Activated CD4-positive, alpha-beta T cell treated with anti-CD3 and anti-CD28 coated beads for 24 hours (primary cell): ENCODE measurements around the gene DIDO1.
A peak's percentile ranks its signal among the peaks of the same experiment; 100 is the strongest.

ENCODE experiments used
- DNase-seq, 2 donors: peaks; one replicate each; pipeline ENCODE4 v3.0.0-alpha.2; 2020; ENCODE audit warnings: low read depth in 2 of 2

The DIDO1 gene

GRCh38 chr20:62880147-62880934 is 46.0 kb downstream of the DIDO1 start:
- no peak for DNase-seq

- no peak for DNase-seq
Observed at GRCh38 chr20:62879275-62880146, 46.8 kb downstream of the DIDO1 start.

- DNase-seq, result no peak
Observed at GRCh38 chr20:62878244-62879038, 47.9 kb downstream of the DIDO1 start.

GRCh38 chr20:62876902-62877816 is 49.1 kb downstream of the DIDO1 start:
- no peak for DNase-seq

DNA sequence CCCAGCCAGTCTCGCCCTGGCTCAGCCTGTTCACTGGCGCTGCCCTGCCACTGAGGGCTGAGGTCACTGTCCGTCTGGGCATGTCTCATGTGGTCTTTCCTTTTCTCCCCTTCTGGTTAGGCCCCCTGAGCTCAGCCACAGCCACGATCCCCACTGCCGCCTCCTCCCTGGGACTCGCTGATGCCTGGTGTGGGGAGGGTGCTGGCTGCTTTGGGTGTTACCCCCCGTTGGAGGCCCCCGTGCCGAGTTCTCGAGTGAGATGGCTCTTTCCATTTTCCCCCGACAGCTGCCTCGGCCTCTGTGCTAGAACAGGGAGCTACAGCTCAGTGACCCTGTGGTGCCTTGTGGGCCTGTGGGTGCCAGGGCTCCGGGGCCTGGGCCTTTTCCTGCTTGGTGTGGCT is 49.8 kb downstream of the DIDO1 start:
- no peak for DNase-seq

DNA sequence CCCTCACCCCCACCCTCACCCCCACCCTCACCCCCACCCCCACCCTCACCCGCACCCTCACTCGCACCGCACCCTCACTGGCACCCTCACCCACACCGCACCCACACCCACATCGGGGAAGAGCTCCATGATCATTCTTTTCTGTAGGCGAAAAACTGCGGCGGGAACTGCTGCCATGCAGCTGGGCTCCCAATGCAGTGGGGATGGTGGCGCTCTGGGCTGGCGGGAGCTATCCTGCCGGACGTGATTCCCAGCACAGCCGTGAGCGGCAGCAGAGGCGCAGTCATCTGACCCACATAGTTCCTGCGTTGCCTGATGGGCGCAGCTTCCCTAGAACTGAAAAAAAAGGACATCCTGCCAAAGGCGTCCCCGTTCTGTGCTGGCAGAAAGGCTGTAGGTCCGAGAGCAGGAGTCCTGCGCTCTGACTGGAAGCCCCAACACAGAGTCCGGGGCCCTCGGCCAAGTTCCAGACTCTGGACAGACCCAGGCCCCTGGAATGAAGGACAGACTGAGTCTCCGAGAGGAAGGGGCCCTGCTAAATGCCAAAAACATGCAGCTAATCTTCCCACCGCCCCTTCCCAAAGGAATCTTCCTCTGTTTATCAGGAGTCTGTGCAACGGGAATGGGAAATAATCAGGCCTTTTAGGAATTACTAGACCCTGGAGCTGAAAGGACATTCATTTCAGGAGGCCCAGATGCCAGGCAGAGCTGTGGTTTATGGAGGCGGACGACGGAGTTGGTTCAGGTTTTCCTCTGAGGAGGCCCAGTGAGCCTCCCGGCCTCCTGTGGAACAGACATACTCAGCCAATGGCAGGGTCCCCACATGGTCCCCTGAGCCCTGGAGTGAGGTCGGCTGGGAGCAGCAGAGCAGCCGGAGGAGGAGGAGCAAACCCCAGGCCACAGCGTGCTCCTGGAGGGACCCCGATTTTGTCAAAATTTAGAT is 50.6 kb downstream of the DIDO1 start:
- DNase-seq, result no peak

- DNase-seq, result no peak
Observed at GRCh38 chr20:62874964-62875344, 51.4 kb downstream of the DIDO1 start.

DNA sequence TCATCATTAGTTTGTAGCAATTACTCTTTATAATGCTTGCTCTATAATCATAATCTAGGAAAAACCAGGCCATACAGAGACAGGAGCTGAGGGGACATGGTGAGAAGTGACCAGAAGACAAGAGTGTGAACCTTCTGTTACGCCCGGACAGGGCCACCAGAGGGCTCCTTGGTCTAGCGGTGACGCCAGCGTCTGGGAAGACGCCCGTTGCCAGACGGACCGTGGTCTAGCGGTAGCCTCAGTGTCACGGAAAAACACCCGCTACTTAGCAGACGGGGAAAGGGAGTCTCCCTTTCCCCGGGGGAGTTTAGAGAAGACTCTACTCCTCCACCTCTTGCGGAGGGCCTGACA is 52.6 kb downstream of the DIDO1 start:
- DNase-seq, result peak in 1 of 2 donors; percentile 27

DNA sequence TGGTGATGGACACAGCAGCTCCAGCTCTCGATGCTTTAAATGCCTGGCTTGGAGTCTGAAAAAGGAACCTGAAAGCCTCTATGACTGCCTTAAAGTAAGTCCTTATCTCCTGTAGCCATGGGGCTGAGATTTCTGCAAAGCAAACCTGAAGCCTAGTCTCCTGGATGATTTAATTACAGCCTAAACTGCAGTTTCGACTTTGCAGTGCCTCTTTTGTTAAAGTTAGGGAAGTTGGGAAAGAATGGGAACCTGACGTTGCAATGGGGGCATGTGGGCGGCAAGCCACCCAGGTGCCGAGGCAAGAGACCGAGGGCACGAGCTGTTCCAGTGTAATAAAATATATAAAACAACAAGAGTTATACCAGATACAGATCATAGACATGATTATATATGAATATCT is 53.0 kb downstream of the DIDO1 start:
- no peak for DNase-seq

GRCh38 chr20:62872862-62873261 is 53.4 kb downstream of the DIDO1 start:
- no peak for DNase-seq

DNA sequence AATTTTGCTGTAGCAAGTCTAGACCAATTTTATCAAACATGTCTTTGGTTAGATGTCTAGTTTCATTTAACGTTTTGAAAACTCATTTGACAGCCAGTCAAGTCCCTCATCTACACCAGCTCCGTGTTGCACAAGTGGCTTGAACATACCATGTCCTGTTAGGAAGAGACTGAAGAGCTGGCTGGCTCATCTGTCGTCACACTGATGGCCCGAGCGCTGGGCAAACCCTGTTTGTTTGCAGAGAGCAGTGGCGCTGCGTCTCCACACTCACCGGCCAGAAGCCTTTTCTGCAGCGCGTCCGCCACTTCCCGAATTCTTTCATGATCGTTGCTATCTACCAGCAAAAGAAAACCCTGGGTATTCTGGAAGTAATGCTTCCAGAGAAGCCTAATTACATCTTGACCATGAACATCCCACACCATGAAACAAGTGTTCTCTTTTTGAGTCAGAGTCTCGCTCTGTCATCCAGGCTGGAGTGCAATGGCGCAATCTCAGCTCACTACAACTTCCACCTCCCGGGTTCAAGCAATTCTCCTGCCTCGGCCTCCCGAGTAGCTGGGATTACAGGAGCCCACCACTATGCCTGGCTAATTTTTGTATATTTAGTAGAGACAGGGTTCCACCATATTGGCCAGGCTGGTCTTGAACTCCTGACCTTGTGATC is 54.0 kb downstream of the DIDO1 start:
- DNase-seq, result no peak

DNA sequence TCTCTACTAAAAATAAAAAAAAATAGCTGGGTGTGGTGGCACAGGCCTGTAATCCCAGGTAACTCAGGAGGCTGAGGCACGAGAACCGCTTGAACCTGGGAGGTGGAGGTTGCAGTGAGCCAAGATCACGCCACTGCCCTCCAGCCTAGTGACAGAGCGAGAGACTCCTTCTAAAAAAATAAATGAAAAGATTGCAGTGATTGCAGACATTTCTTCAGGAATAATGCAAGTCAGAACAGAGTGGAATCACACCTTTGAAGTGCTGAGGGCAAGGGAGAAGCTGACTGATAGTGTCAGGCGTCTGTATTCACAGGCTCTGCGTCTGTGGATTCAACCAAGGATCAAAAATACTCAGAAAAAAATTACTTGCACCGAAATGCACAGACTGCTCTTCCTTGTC is 62.1 kb downstream of the DIDO1 start:
- DNase-seq, result no peak

DNA sequence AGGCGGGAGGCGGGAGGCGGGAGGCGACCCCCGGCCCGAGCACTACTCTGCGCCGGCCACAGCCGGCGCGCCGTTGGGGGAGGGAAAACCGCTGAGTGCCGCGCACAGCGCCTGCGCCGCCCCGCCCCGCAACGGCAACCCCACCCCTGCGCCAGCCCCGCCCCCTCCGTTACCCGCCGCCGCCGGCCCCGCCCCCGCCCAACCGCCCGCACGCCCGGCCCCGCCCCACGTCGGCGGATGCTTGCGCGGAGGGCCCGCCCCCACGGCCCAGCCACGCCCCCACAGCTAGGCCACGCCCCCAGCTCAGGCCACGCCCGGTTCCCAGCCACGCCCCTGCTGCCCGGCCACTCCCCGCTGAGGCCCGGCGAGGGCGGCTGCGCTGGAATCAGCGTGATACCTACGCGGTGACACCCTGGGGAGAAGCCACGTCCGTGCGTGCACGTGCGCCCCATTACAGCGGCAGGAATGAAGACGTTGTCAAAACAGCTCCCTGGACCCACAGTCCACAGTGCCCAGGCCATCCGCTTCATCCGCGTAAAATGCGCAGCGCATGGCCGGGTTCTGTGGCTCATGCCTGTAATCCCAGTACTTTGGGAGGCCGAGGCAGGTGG is 64.5 kb downstream of the DIDO1 start, which contains the start of gene TCFL5:
TCFL5 (minus strand) TSS at position 97 of the 611 bp plus-strand sequence. CDS start 152 bp downstream, outside the sequence.
- peak; percentile 89 to 91 for DNase-seq

DNA sequence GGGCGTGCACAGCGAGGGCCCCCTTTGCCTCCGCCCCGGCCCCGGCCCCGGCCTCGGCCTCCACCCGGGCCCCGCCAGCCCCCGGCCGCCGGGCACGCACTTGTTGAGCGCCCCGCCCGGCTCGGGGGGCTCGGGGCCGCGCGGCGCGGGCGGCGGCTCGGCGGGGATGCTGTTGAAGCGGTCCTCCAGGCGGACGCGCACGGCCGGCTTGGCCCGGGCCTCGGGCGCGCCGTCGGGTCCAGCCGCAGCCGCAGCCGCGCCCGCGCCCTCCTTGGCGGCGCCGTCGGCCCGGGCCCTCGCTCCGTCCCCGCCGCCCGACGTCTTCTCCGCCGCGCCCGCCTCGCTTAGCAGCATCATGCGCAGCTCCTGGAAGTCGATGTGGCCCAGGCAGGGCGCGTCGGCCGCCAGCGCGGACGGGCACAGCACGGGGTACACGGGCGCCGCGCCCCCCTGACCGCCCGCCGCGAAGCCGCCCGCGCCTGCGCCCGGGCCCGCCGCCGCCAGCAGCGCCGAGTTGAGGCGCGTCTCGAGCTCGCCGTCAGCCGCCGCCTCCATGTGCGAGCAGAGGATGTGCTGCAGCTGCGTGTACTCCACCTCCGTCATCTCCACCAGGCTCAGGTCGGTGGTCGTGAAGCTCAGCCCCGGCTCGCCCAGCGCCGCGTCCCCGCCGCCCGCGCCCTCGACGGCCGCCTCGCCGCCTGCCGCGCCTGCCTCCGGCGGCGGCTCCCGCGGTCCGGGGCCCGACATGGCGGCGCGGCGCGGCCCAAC is 65.2 kb downstream of the DIDO1 start:
- peak in 1 of 2 donors; percentile 17 for DNase-seq

DNA sequence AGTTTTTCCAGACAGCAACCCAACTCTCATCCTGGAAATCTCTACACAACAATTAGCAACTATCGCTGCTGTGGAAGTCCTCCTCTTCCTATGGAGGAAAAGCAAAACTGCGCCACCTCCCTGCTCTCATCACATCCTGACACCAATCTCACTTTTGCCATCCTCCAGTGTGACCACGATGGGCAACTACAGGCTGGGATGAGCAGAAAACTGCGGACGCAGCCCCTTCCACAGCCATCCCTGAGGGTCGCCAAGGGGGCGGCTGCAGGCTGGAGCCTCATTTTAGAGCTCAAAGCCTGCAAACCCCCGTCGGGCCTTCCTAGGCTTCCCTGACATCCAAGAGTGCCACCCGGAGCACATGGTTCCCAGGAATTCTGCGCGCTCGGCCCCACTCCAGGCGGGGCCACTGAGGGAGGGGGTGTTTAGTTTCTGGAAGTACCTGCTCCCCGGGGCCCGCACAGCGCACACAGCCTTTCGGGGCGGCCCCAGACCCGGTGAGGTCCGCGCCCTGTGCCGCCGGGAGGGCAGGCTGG is 65.8 kb downstream of the DIDO1 start:
- DNase-seq, result no peak

DNA sequence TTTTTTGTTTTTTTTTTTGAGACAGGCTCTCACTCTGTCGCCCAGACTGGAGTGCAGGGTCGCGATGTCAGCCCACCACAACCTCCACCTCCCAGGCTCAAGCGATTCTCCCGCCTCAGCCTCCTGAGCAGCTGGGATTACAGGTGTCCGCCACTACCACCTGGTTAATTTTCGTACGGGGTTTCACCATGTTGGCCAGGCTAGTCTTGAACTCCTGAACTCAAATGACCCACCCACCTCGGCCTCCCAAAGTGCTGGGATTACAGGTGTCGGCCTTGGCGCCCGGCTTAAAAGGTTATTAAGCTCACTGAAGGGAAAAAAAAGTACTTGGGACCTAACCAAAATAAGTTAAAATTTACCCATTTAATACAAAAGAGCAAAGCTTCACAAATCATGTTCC is 66.6 kb downstream of the DIDO1 start:
- no peak for DNase-seq

- no peak for DNase-seq
Observed at GRCh38 chr20:62858058-62858830, 68.1 kb downstream of the DIDO1 start.
